GM12878 (cell line): Measurements from ENCODE around the gene PFKP. TPM values are rescaled to one million over a fixed set of nuclear protein-coding genes. Genes with fewer than 3 reads are reported as not detected.
A peak's percentile ranks its signal among the peaks of the same experiment; 100 is the strongest.

Experiments
- ATAC-seq: fragments of 200-7000 bp; cut with Tn5 transposase; 3 replicates; pipeline ENCODE4 v1.9.1; 2020; ENCODE audit warnings: mild to moderate bottlenecking, moderate library complexity
- BruUV-seq: library from RNA; stranded (reverse); fragments of 400-500 nt; replicated peaks from 2 replicates; lab custom pipeline; 2021; lab: Mats Ljungman, UMichigan
- CTCF ChIA-PET: fragments of 300-600 bp; sonication (Branson Sonifier 250); formaldehyde crosslinking; extraction: SDS; loops from one replicate; lab custom pipeline; 2021; ENCODE audit warnings: inconsistent platforms; lab: Yijun Ruan, JAX
- POLR2A ChIA-PET: fragments of 350-600 bp; formaldehyde crosslinking; extraction: SDS; loops from one replicate; lab custom pipeline; 2021; ENCODE audit warnings: inconsistent platforms; lab: Charles Lee
- RAD21 ChIA-PET: fragments of 300-600 bp; sonication (Branson Sonifier 250); formaldehyde crosslinking; loops from one replicate; lab custom pipeline; 2023; ENCODE audit warnings: antibody characterized with exemption; ENCODE audit not compliant: unreplicated experiment; lab: Charles Lee
- SMC1A ChIA-PET: fragments of 300-600 bp; sonication (Branson Sonifier 250); formaldehyde crosslinking; loops from one replicate; lab custom pipeline; 2023; ENCODE audit not compliant: unreplicated experiment, uncharacterized antibody; lab: Charles Lee
- DNase-seq: peaks from one replicate; pipeline ENCODE4 v3.0.0-alpha.2; 2011; ENCODE audit warnings: low read depth, low spot score
- FAIRE-seq: peaks from 3 replicates; lab custom pipeline; 2011; peaks lifted over from hg19 to GRCh38; lab: Jason Lieb, UNC
- H2AFZ ChIP-seq: 2 replicates; pipeline ENCODE4 v1.6.0; 2011; ENCODE audit warnings: low read depth, low read length, control low read depth; ENCODE audit not compliant: control insufficient read depth
- H3K27ac ChIP-seq: 2 replicates; pipeline ENCODE4 v1.5.1; 2011; ENCODE audit warnings: control low read depth; ENCODE audit not compliant: control insufficient read depth, insufficient read depth
- H3K27me3 ChIP-seq, 2 experiments: replicated peaks in 1 of 2; 2 replicates each; pipeline versions ENCODE4 v1.6.0 to v1.6.1; 2011; ENCODE audit warnings: low read length in 1 of 2; ENCODE audit not compliant: control insufficient read depth in 2 of 2, insufficient read depth in 2 of 2
- H3K36me3 ChIP-seq, 2 experiments: 2 replicates each; pipeline ENCODE4 v1.5.1; 2011; ENCODE audit warnings: low read length in 1 of 2; ENCODE audit not compliant: control insufficient read depth in 2 of 2, insufficient read depth in 2 of 2
- H3K4me1 ChIP-seq: 2 replicates; pipeline ENCODE4 v1.6.1; 2011; ENCODE audit warnings: mild to moderate bottlenecking, low read length, moderate library complexity, mixed read lengths; ENCODE audit not compliant: control insufficient read depth, insufficient read depth
- H3K4me2 ChIP-seq: 2 replicates; pipeline ENCODE4 v1.6.0; 2011; ENCODE audit warnings: control low read depth; ENCODE audit not compliant: control insufficient read depth, insufficient read depth
- H3K4me3 ChIP-seq: fragments of 200-600 bp; sonication (generic); 2 replicates; pipeline ENCODE4 v1.5.1; 2016
- H3K79me2 ChIP-seq: 2 replicates; pipeline ENCODE4 v1.6.0; 2011; ENCODE audit warnings: low read length; ENCODE audit not compliant: control insufficient read depth, insufficient read depth
- H3K9ac ChIP-seq: 2 replicates; pipeline ENCODE4 v1.8.0; 2011; ENCODE audit warnings: low read length, control low read depth, mixed read lengths; ENCODE audit not compliant: control insufficient read depth, insufficient read depth
- H3K9me3 ChIP-seq: replicated peaks from 3 replicates; pipeline ENCODE4 v1.5.1; 2011; ENCODE audit warnings: mild to moderate bottlenecking, low read length; ENCODE audit not compliant: control insufficient read depth, insufficient read depth
- H4K20me1 ChIP-seq: 2 replicates; pipeline ENCODE4 v1.6.0; 2011; ENCODE audit not compliant: control insufficient read depth, insufficient read depth
- BCL3 ChIP-seq: IDR thresholded peaks from 2 replicates; pipeline ENCODE4 v1.6.1; 2011; ENCODE audit warnings: borderline replicate concordance, low read depth, mild to moderate bottlenecking, moderate library complexity, low read length; ENCODE audit not compliant: insufficient read depth, poor library complexity, severe bottlenecking
- DPF2 ChIP-seq: fragments of 450-650 bp; IDR thresholded peaks from 2 replicates; pipeline ENCODE4 v1.6.1; 2017; ENCODE audit warnings: mild to moderate bottlenecking
- EED ChIP-seq: sonication (generic); IDR thresholded peaks from 2 replicates; pipeline ENCODE4 v1.6.1; 2016; ENCODE audit warnings: antibody characterized with exemption, low read depth
- EP300 ChIP-seq, 2 experiments: fragments of 150-350 bp in 1 of 2; IDR thresholded peaks; 2 replicates each; pipeline ENCODE4 v1.6.1; 2011 to 2012; ENCODE audit warnings: low read depth in 2 of 2, low read length in 2 of 2, borderline replicate concordance in 1 of 2, improper control_type of control experiment in 1 of 2, inconsistent platforms in 1 of 2; ENCODE audit not compliant: control insufficient read depth in 1 of 2
- EZH2 ChIP-seq: IDR thresholded peaks from 2 replicates; pipeline ENCODE4 v1.6.1; 2012; ENCODE audit warnings: low read depth, mild to moderate bottlenecking, control low read depth, inconsistent platforms, low read length, borderline replicate concordance; ENCODE audit not compliant: control insufficient read depth
- GATAD2B ChIP-seq: fragments of 450-650 bp; conservative IDR thresholded peaks from 2 replicates; pipeline ENCODE4 v1.6.1; 2017; ENCODE audit warnings: low read depth, mild to moderate bottlenecking, moderate library complexity
- IRF4 ChIP-seq: IDR thresholded peaks from 2 replicates; pipeline ENCODE4 v1.6.1; 2011; ENCODE audit warnings: low read depth, low read length
- MEF2B ChIP-seq: fragments of 450-650 bp; IDR thresholded peaks from 2 replicates; pipeline ENCODE4 v1.6.1; 2018; ENCODE audit warnings: mild to moderate bottlenecking, moderate library complexity; ENCODE audit not compliant: partially characterized antibody, poor library complexity, severe bottlenecking
- PKNOX1 ChIP-seq: fragments of 450-650 bp; IDR thresholded peaks from 2 replicates; pipeline ENCODE4 v1.6.1; 2016; ENCODE audit warnings: mild to moderate bottlenecking
- SMARCA5 ChIP-seq: fragments of 450-650 bp; IDR thresholded peaks from 2 replicates; pipeline ENCODE4 v1.6.1; 2017; ENCODE audit warnings: mild to moderate bottlenecking
- SPI1 ChIP-seq: IDR thresholded peaks from 2 replicates; pipeline ENCODE4 v1.6.1; 2011; ENCODE audit warnings: low read depth, mild to moderate bottlenecking, low read length, moderate library complexity, borderline replicate concordance; ENCODE audit not compliant: insufficient read depth
- TCF7 ChIP-seq: IDR thresholded peaks from 2 replicates; pipeline ENCODE4 v1.6.1; 2014; ENCODE audit warnings: antibody characterized with exemption, borderline replicate concordance
- YY1 ChIP-seq: IDR thresholded peaks from 2 replicates; pipeline ENCODE4 v1.6.1; 2011; ENCODE audit warnings: low read depth, mild to moderate bottlenecking, low read length
- ZBTB40 ChIP-seq: fragments of 450-650 bp; IDR thresholded peaks from 2 replicates; pipeline ENCODE4 v1.6.1; 2016; ENCODE audit warnings: mild to moderate bottlenecking, moderate library complexity, borderline replicate concordance
- ZNF24 ChIP-seq: fragments of 450-650 bp; IDR thresholded peaks from 2 replicates; pipeline ENCODE4 v1.6.1; 2017; ENCODE audit warnings: antibody characterized with exemption, mild to moderate bottlenecking
- WGBS: methylation state at CpG from one replicate; pipeline ENCODE4 v1.1.6; 2016; ENCODE audit warnings: low lambda C conversion rate; ENCODE audit not compliant: insufficient replicate concordance, insufficient coverage; ENCODE audit errors: missing lambda C conversion rate; 5-methylcytosine and 5-hydroxymethylcytosine counted together
- in situ Hi-C: fragments of 300-500 bp; cut with MboI; formaldehyde crosslinking; loops from 9 replicates; pipeline ENCODE4 v1.14.3; 2018; ENCODE audit warnings: mixed read lengths
- intact Hi-C: fragments of 100-400 bp; cut with micrococcal nuclease; formaldehyde crosslinking; loops from one replicate; pipeline ENCODE4 v1.14.2; 2022; ENCODE audit not compliant: unreplicated experiment
- polyA plus RNA-seq, 11 experiments: library from polyadenylated mRNA; depleted of rRNA in 4 of 11; unstranded in 6 of 11; stranded (reverse) in 5 of 11; fragments of >200 nt; fragmentation: Nextera tagmentation in 4 of 11; fragmentation: Illumina TruSeq in 1 of 11; extraction: Ambion mirVana in 4 of 11; extraction: Trizol in 1 of 11; gene quantifications; 1 replicate in 1 of 11; 2 replicates in 10 of 11; pipeline versions ENCODE4 v1.2.1 to v1.2.3, GENCODE V29; 2011 to 2016; ENCODE audit warnings: inconsistent platforms in 2 of 11, missing spikeins in 2 of 11, low read depth in 1 of 11
- total RNA-seq, 4 experiments: library from RNA; depleted of rRNA in 3 of 4; stranded (reverse); fragments of >200 nt in 3 of 4; fragmentation: Illumina TruSeq in 1 of 4; extraction: Trizol in 1 of 4; gene quantifications; 2 replicates each; pipeline versions ENCODE4 v1.2.1 to v1.2.3, GENCODE V29; 2013 to 2021

PFKP gene
- total and polyA plus RNA-seq, 10 of the 15 experiments (the other 5 are each of a cell fraction or from before 2014, with no cell fraction given): 27.0 to 145 (median 95.7) TPM

GRCh38 chr10:3036155-3037021, 31.0 kb upstream of the PFKP start:
- DNase-seq: peak; percentile 52
- 15% methylated on average over 8 of the region's 8 CpGs for WGBS
- CTCF ChIA-PET: interaction anchor here (0.8 to 1.0 kb wide), 3 partner anchors 8 to 12 kb away, joined by 3 to 4 read pairs (median 4); no protein-coding TSS in a partner anchor
- Histone ChIP-seq H2AFZ (peak overlapping the region; percentile 27; the same call in 1 of the 2 replicates), H3K36me3 (no peaks in the 10 kb centered on the region), H3K9ac (no peak overlapping the region), H3K27ac (no peak overlapping the region), H3K4me2 (peak overlapping the region; percentile 44; the same call in 1 of the 2 replicates), H3K4me3 (no peak overlapping the region), H3K79me2 (no peaks in the 10 kb centered on the region), H3K9me3 (no peaks in the 10 kb centered on the region; the same call in 2 of the 3 replicates), H3K27me3 (no peaks in the 10 kb centered on the region), H3K4me1 (peaks cover 3% of the 10 kb centered on the region; the same call in 1 of the 2 replicates), H4K20me1 (no peaks in the 10 kb centered on the region)
- intact Hi-C loops (no loop called here), in situ Hi-C loops (no loop called here)
- ATAC-seq: peak; percentile 97
- SMC1A ChIA-PET: interaction anchor here (0.6 to 0.9 kb wide), 2 partner anchors 108 to 1612 kb away, joined by 3 read pairs; no protein-coding TSS in a partner anchor
- peak; percentile 88 for FAIRE-seq
- POLR2A ChIA-PET: interaction anchor here (1.1 kb wide), 1 partner anchor 88 kb away, joined by 3 read pairs; no protein-coding TSS in a partner anchor
- RAD21 ChIA-PET: no interaction called here
- no TSS peak for BruUV-seq
- TF ChIP-seq IRF4 (peak; percentile 79), SMARCA5 (0 out of 2 replicates have a peak, but pooled peaks have one; percentile 40), PKNOX1 (peak; percentile 37; the same call in 1 of the 2 replicates), SPI1 (peak; percentile 98), BCL3 (no peak), MEF2B (peak; percentile 19), EP300 (IDR thresholded peaks at IDR 0.05; ENCODE audit: borderline replicate concordance in 1 of 2, control insufficient read depth in 1 of 2, low read depth in 2 of 2, low read length in 2 of 2) (peak in 1 of 2 experiments; percentile 59; a peak in 2 of 4 replicates), TCF7 (no peak), ZBTB40 (no peak), YY1 (no peak), DPF2 (peak; percentile 79), ZNF24 (peak; percentile 36; the same call in 1 of the 2 replicates), GATAD2B (0 out of 2 replicates have a peak, but pooled peaks have one; percentile 18), EZH2 (no peak), EED (0 out of 2 replicates have a peak, but pooled peaks have one; percentile 41)
